VCaP (cell line): ENCODE results near the gene GSC2.

Source experiments
- H3K27ac ChIP-seq: fragments of 450-650 bp; 2 replicates; pipeline ENCODE4 v1.5.1; 2017
- TF ChIP-seq, protein P1 (sequence below): fragments of 450-650 bp; conservative IDR thresholded peaks from 2 replicates; pipeline ENCODE4 v1.5.1; 2017; ENCODE audit warnings: mild to moderate bottlenecking, moderate library complexity

GSC2 gene

DNA sequence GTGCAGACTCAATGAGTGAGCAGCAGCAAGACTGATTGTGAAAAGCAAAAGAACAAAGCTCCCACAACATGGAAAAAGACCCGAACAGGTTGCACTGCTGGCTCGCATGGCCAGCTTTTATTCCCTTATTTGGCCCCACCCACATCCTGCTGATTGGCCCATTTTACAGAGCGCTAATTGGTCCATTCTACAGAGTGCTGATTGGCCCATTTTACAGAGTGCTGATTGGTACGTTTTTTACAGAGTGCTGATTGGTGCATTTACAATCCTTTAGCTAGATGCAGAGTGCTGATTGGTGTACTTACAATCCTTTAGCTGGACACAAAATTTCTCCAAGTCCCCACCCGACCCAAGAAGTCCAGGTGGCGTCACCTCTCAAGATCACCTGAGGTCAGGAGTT lies 43.8 kb upstream of the GSC2 start:
- TF ChIP-seq, protein P1, sequence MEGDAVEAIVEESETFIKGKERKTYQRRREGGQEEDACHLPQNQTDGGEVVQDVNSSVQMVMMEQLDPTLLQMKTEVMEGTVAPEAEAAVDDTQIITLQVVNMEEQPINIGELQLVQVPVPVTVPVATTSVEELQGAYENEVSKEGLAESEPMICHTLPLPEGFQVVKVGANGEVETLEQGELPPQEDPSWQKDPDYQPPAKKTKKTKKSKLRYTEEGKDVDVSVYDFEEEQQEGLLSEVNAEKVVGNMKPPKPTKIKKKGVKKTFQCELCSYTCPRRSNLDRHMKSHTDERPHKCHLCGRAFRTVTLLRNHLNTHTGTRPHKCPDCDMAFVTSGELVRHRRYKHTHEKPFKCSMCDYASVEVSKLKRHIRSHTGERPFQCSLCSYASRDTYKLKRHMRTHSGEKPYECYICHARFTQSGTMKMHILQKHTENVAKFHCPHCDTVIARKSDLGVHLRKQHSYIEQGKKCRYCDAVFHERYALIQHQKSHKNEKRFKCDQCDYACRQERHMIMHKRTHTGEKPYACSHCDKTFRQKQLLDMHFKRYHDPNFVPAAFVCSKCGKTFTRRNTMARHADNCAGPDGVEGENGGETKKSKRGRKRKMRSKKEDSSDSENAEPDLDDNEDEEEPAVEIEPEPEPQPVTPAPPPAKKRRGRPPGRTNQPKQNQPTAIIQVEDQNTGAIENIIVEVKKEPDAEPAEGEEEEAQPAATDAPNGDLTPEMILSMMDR = no peak
- H3K27ac ChIP-seq = no peak overlapping the region

DNA sequence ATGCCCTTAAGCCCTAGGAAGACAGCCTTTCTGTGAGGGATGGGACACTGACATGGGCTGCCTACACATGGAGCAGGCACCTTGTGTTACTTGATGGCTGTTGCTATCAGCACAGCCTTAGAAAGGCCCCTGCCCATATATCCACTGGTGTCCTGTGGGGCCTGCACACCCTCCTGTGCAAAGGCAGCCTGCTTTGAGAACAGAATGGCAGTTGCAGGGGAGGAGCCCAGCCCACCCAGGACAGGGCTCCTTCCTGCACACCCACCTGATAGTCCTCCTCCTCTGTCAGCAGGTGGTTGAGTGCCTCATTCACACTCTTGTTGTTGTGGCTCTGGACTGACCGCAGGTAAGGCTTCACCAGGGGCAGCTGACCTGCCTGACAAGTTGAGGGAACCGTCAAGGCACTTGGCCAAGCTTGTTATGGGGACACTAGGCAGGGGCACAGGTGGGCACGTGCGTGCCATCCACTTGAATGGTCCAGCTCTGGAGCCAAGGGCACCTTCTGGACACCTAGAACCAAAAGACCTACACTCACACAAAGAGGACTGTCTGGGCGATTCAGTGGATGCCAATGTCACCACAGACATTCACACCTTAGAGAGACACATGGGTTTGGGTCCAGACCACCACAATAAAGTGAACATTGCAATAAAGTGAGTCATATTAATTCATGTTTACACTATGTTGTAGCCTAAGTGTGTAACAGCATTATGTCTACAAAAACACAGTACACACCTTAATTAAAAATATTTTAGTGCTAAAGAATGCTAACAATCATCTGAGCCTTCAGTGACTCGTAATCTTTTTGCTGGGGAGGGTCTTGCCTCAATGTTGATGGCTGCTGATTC lies 37.8 kb upstream of the GSC2 start:
- TF ChIP-seq, protein P1 = no peak
- H3K27ac ChIP-seq = no peak overlapping the region

DNA sequence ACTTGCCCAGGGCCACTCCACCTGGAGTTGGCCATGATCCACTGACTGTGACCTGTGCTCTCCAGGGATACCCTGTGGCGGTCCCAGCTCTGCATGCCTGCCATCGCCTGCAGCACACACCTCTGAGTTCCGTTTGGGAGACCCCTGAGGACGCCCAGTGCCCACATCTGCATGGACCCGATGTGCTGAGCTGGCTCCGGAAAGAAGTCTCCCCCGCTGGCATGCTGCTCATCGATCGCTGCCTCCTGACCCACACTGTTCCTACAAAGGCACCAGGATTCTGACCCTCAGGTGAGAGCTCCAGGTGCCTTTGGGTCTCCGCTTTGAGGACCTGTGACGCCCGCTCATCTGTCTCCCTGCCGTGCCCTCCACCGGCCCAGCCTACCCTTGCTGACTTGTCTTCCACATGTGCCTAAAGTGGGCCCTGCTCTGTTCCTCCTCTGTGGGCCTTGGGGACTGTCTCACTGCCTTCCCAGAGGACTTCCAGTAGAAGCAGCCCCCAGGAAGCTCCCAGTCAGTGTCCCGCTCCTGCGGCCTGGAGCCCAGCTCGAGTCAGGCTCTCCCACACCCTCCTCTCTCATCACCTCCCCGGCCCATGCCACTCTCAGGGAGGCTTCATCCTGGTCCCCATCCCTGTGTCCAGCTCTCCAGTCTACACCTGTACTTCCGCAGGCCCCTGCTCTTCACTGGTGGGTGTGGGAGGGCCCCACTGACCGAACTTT lies 34.3 kb upstream of the GSC2 start:
- H3K27ac ChIP-seq = no peak overlapping the region
- TF ChIP-seq, protein P1 = no peak

DNA sequence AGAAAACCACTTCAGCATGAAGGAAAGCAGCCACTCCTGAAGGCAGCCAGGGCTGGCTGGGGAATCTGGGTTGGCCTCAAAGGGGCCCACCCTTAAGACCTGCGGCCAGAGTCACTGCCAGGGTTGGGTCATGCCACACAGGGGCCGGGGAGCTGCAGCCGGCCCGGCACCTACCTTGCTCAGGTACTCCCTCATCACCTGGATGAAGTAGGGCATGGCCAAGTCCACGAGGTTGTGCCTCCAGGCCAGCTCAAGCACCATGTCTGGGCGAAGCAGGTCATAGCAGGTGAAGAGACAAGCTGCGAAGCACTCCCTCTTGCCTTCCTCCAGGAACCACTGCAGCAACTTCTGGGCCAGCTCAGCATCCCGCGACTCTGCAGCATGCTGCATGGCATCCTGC lies 33.1 kb upstream of the GSC2 start:
- TF ChIP-seq, protein P1 = no peak
- no peak overlapping the region for H3K27ac ChIP-seq

DNA sequence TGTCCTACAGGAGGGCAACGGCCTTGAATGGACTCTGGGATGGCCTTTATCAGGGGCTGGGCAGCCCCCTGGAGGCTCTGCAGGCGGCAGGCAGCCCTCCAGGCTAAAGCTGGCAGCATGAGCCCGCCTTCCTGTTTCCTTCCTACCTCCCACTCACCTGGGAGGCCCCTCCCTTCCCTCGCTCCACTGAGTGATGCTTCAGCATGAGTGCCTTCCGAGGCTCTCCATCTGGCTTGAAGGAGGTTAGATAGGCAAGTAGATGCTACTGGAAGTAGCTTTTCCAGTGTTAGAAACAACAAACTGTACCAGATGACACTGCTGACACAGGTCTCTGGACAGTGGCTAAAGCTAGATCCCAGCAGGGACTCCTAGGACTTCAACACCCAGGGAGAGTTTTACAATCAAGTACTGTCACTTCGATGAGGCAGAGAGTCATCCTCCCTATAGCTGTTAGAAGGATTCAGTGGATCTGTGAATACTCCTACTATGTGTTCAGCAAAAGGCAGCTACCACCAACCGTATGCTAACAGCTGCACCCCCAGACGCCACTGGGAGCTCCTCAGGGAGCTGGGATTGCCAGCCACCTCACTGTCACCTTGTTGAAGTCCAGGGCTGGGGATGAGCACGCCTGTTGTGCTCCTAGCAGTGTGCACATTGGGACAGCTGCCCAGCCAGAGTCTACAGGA lies 32.5 kb upstream of the GSC2 start:
- TF ChIP-seq, protein P1 = no peak
- H3K27ac ChIP-seq = no peak overlapping the region

DNA sequence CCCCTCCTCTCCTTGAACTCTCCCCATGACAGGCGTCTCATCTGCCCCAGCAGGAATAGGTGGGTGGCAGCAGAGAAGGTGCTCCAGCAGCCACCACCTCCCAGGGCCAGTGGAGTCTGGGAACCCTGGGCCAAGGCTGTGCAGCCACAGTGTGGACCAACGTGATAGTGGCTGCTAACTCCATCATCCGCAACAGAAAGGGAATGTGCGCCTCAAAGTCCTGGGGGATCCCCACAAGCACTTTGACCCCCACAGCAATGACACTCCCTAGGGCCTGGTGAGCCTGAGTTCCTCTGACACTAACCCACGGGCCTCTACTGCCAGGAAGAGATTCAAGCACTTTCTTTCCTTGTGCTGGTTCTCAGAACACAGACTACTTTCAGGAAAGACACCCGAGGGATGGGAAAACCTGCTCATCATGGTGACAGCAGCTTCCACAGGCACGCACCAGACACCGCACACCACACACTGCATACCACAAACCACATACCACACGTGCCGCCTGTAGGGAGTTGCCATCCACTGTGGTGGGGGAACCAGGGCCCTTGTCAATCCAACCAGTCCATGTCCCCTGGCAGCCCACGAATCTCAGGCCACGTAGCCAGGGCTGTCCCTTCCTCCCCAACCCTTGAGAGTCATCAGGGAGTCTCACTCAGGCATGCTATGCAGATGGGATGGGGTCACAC lies 31.8 kb upstream of the GSC2 start:
- TF ChIP-seq, protein P1 = no peak
- H3K27ac ChIP-seq = no peak overlapping the region
